Right forelimb (tissue), 1 donor: Measurements from ENCODE around the gene MAPKBP1.

Source experiments
- DNase-seq: peaks from one replicate; pipeline ENCODE4 v3.0.0-alpha.2; 2018

The MAPKBP1 gene

GRCh38 chr15:41849204-41849603, 74.9 kb downstream of the MAPKBP1 start:
- no peak for DNase-seq

GRCh38 chr15:41849861-41850260, 75.6 kb downstream of the MAPKBP1 start:
- no peak for DNase-seq

- no peak for DNase-seq
Observed at GRCh38 chr15:41850482-41851166, 76.3 kb downstream of the MAPKBP1 start.

GRCh38 chr15:41851167-41851523, 76.9 kb downstream of the MAPKBP1 start:
- no peak for DNase-seq

GRCh38 chr15:41851755-41852370, 77.6 kb downstream of the MAPKBP1 start:
- DNase-seq, result no peak

GRCh38 chr15:41852736-41853590, 78.7 kb downstream of the MAPKBP1 start:
- no peak for DNase-seq

- DNase-seq, result no peak
Observed at GRCh38 chr15:41853831-41854230, 79.5 kb downstream of the MAPKBP1 start.

- no peak for DNase-seq
Observed at GRCh38 chr15:41854443-41854842, 80.2 kb downstream of the MAPKBP1 start.

- DNase-seq, result no peak
Observed at GRCh38 chr15:41855261-41855961, 81.1 kb downstream of the MAPKBP1 start.

GRCh38 chr15:41856262-41856661, 82.0 kb downstream of the MAPKBP1 start:
- no peak for DNase-seq

- no peak for DNase-seq
Observed at GRCh38 chr15:41856716-41857115, 82.4 kb downstream of the MAPKBP1 start.

- no peak for DNase-seq
Observed at GRCh38 chr15:41857316-41857715, 83.0 kb downstream of the MAPKBP1 start.

- no peak for DNase-seq
Observed at GRCh38 chr15:41858756-41859155, 84.5 kb downstream of the MAPKBP1 start.

GRCh38 chr15:41860049-41860828, 86.0 kb downstream of the MAPKBP1 start:
- DNase-seq, result no peak

GRCh38 chr15:41861736-41862356, 87.6 kb downstream of the MAPKBP1 start:
- no peak for DNase-seq

GRCh38 chr15:41862515-41863116, 88.3 kb downstream of the MAPKBP1 start:
- no peak for DNase-seq

GRCh38 chr15:41865490-41866055, 91.3 kb downstream of the MAPKBP1 start:
- DNase-seq, result no peak

- DNase-seq, result no peak
Observed at GRCh38 chr15:41866263-41866703, 92.0 kb downstream of the MAPKBP1 start.

GRCh38 chr15:41866872-41867579, 92.7 kb downstream of the MAPKBP1 start:
- DNase-seq, result no peak

- no peak for DNase-seq
Observed at GRCh38 chr15:41868321-41868720, 94.0 kb downstream of the MAPKBP1 start.
